CD8-positive, alpha-beta memory T cell (primary cell): Measurements from ENCODE around the gene CCN5. TPM values are rescaled to one million over a fixed set of nuclear protein-coding genes. Genes with fewer than 3 reads are reported as not detected.

ENCODE experiments used
- CTCF ChIA-PET: fragments of 350-600 bp; sonication (Branson Sonifier 250); formaldehyde crosslinking; loops from one replicate; lab custom pipeline; 2021; ENCODE audit warnings: antibody characterized with exemption; lab: Charles Lee
- POLR2A ChIA-PET: fragments of 350-600 bp; sonication (Branson Sonifier 250); formaldehyde crosslinking; loops from one replicate; lab custom pipeline; 2021; ENCODE audit warnings: antibody characterized with exemption; lab: Charles Lee
- DNase-seq, 5 donors: peaks; one replicate each; pipeline versions ENCODE4 v3.0.0 to v3.0.0-alpha.2; 2020 to 2022; ENCODE audit warnings: mixed read lengths in 1 of 5
- H3K27ac ChIP-seq: one replicate; pipeline ENCODE4 v1.7.0; 2013; ENCODE audit warnings: low read depth, mild to moderate bottlenecking, low read length, moderate library complexity
- H3K27me3 ChIP-seq: 2 replicates; pipeline ENCODE4 v1.7.0; 2013; ENCODE audit warnings: low read length, mild to moderate bottlenecking; ENCODE audit not compliant: insufficient read depth, poor library complexity, severe bottlenecking
- H3K36me3 ChIP-seq: 2 replicates; pipeline ENCODE4 v1.7.0; 2013; ENCODE audit warnings: mild to moderate bottlenecking, low read length, moderate library complexity; ENCODE audit not compliant: insufficient read depth
- H3K4me1 ChIP-seq: 2 replicates; pipeline ENCODE4 v1.7.0; 2013; ENCODE audit warnings: mild to moderate bottlenecking, low read length, moderate library complexity; ENCODE audit not compliant: insufficient read depth
- H3K4me3 ChIP-seq: 2 replicates; pipeline ENCODE4 v1.7.0; 2013; ENCODE audit warnings: mild to moderate bottlenecking, low read length
- H3K9me3 ChIP-seq: 2 replicates; pipeline ENCODE4 v1.7.0; 2013; ENCODE audit warnings: mild to moderate bottlenecking, low read length
- H3K27ac Mint-ChIP-seq, 8 donors: one replicate each; pipeline ENCODE4 v1.8.0; 2020 to 2021; ENCODE audit warnings: mixed read lengths in 8 of 8, mild to moderate bottlenecking in 6 of 8, inconsistent platforms in 3 of 8, moderate library complexity in 3 of 8
- H3K27me3 Mint-ChIP-seq, 2 donors: one replicate each; pipeline ENCODE4 v1.8.0; 2020 to 2021; ENCODE audit warnings: mixed read lengths in 2 of 2, mild to moderate bottlenecking in 1 of 2, moderate library complexity in 1 of 2
- H3K36me3 Mint-ChIP-seq, 3 donors: one replicate each; pipeline ENCODE4 v1.8.0; 2020 to 2021; ENCODE audit warnings: mixed read lengths in 3 of 3, inconsistent platforms in 1 of 3, mild to moderate bottlenecking in 1 of 3
- H3K4me1 Mint-ChIP-seq, 3 donors: one replicate each; pipeline ENCODE4 v1.8.0; 2020 to 2021; ENCODE audit warnings: mixed read lengths in 3 of 3, inconsistent platforms in 1 of 3, mild to moderate bottlenecking in 1 of 3
- H3K4me3 Mint-ChIP-seq, 7 donors: one replicate each; pipeline ENCODE4 v1.8.0; 2020 to 2021; ENCODE audit warnings: mixed read lengths in 7 of 7, mild to moderate bottlenecking in 6 of 7, moderate library complexity in 4 of 7, inconsistent platforms in 2 of 7
- H3K9me3 Mint-ChIP-seq, 5 donors: one replicate each; pipeline ENCODE4 v1.8.0; 2020 to 2022; ENCODE audit warnings: mixed read lengths in 5 of 5, mild to moderate bottlenecking in 3 of 5, moderate library complexity in 2 of 5, inconsistent platforms in 1 of 5
- polyA plus RNA-seq: library from polyadenylated mRNA; unstranded; fragments of 300-500 nt; fragmentation: Illumina TruSeq; gene quantifications from one replicate; pipeline ENCODE4 v1.2.3, GENCODE V29; 2021
- total RNA-seq, 2 experiments: library from RNA; stranded (reverse); gene quantifications; one replicate each; pipeline ENCODE4 v1.2.3, GENCODE V29; 2021

The CCN5 gene
- total and polyA plus RNA-seq, 3 experiments from 2014 or later: not detected

DNA sequence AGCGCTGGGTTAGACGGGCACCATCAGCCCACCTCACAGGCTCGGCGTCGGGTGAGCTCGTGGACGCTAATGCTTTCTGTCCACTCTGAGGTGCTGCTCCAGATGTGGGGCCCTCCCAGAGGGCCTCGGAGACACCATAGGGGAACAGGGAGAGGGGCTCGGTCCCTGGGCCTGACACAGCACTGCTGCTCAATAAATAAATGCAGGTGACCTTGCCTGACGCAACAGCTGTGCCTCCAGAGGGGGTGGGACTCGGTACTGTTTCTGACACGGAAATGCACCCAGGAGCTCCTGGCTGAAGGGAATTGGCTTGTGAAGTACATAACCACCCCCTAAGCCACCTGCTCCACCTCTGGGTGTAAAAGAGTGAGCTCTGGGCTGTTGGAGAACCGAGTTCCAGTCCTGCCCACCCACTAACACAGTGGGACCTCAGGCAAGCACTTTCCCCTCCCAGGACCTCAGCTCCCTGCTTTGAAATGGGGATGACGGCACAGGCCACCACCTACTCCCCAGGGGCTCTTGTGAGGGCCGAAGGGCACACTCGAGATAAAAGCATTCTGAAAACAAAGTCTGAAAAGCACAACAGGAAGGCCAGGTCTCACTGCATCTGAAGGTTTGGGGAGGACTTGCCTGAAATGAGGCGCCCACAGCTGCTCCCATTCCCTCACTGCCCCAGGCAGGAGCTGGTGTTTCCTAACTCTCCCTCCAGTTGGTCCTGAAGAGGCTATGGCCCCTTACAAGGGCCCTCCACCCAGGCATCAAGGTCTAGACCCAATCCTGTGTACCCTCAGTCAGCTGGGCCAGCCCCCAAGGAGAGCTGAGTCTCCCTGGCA lies 37.1 kb downstream of the CCN5 start:
- Mint-ChIP-seq H3K4me1 (peaks cover 2 to 4% (median 3%) of the 10 kb centered on the region in 3 donors), H3K4me3 (no peak overlapping the region), H3K27me3 (peaks cover 27 to 33% of the 10 kb centered on the region in 2 donors), H3K27ac (no peak overlapping the region), H3K36me3 (no peaks in the 10 kb centered on the region), H3K9me3 (no peaks in the 10 kb centered on the region)
- no peaks in the 10 kb centered on the region for H3K9me3 ChIP-seq
- H3K4me3 ChIP-seq: no peak overlapping the region
- no peak for DNase-seq
- no peak overlapping the region for H3K27ac ChIP-seq
- H3K4me1 ChIP-seq: no peaks in the 10 kb centered on the region
- ChIA-PET CTCF (no interaction called here), POLR2A (no interaction called here)
- no peaks in the 10 kb centered on the region for H3K36me3 ChIP-seq
- no peaks in the 10 kb centered on the region for H3K27me3 ChIP-seq

GRCh38 chr20:44754554-44754953 lies 39.4 kb downstream of the CCN5 start:
- no peaks in the 10 kb centered on the region for H3K27me3 ChIP-seq
- H3K9me3 Mint-ChIP-seq: no peaks in the 10 kb centered on the region
- no peaks in the 10 kb centered on the region for H3K36me3 ChIP-seq
- H3K4me1 Mint-ChIP-seq: no peaks in the 10 kb centered on the region
- no peaks in the 10 kb centered on the region for H3K9me3 ChIP-seq
- no peaks in the 10 kb centered on the region for H3K4me1 ChIP-seq
- no peaks in the 10 kb centered on the region for H3K36me3 Mint-ChIP-seq
- no peak for DNase-seq
- POLR2A ChIA-PET: no interaction called here
- CTCF ChIA-PET: no interaction called here
- no peak overlapping the region for H3K4me3 Mint-ChIP-seq
- H3K27ac ChIP-seq: no peak overlapping the region
- H3K27ac Mint-ChIP-seq: no peak overlapping the region
- no peak overlapping the region for H3K4me3 ChIP-seq
- H3K27me3 Mint-ChIP-seq: peaks cover 16 to 18% of the 10 kb centered on the region in 2 donors

- no peaks in the 10 kb centered on the region for H3K4me1 ChIP-seq
- no peak overlapping the region for H3K27ac ChIP-seq
- Mint-ChIP-seq H3K4me1 (no peaks in the 10 kb centered on the region), H3K9me3 (no peaks in the 10 kb centered on the region), H3K36me3 (no peaks in the 10 kb centered on the region), H3K27ac (peak overlapping the region in 1 of 8 donors; percentile 60), H3K4me3 (no peak overlapping the region), H3K27me3 (peaks cover 9 to 12% of the 10 kb centered on the region in 2 donors)
- ChIA-PET POLR2A (no interaction called here), CTCF (no interaction called here)
- H3K36me3 ChIP-seq: no peaks in the 10 kb centered on the region
- no peaks in the 10 kb centered on the region for H3K9me3 ChIP-seq
- no peak overlapping the region for H3K4me3 ChIP-seq
- no peak for DNase-seq
- H3K27me3 ChIP-seq: no peaks in the 10 kb centered on the region
Observed at GRCh38 chr20:44756011-44756688, 41.0 kb downstream of the CCN5 start.

DNA sequence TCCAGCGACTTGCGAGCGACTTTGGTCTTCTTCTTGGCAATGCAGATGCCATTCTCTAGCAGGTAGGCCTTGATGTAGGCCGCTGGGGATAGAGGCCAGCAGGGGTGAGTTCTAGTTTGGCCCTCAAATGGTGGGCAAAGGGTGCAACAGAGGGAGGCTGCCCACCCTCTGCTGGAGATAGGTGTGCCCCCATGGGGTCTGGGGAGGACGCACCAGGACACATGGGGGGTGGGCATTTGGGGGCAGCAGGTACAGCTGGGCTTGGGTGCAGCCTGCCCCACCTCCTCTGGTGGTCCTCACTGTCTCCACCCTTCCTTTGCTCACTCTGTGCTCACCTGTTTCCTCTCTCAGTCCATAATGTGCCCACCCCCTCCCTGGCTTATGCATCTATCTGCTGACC lies 41.8 kb downstream of the CCN5 start:
- Histone ChIP-seq H3K4me1 (no peaks in the 10 kb centered on the region), H3K4me3 (no peak overlapping the region), H3K27me3 (no peaks in the 10 kb centered on the region), H3K36me3 (no peaks in the 10 kb centered on the region), H3K9me3 (no peaks in the 10 kb centered on the region), H3K27ac (no peak overlapping the region)
- Mint-ChIP-seq H3K4me1 (no peaks in the 10 kb centered on the region), H3K4me3 (no peak overlapping the region), H3K9me3 (no peaks in the 10 kb centered on the region), H3K27me3 (peaks cover 4 to 14% of the 10 kb centered on the region in 2 donors), H3K27ac (no peak overlapping the region), H3K36me3 (no peaks in the 10 kb centered on the region)
- ChIA-PET CTCF (no interaction called here), POLR2A (no interaction called here)
- no peak for DNase-seq

DNA sequence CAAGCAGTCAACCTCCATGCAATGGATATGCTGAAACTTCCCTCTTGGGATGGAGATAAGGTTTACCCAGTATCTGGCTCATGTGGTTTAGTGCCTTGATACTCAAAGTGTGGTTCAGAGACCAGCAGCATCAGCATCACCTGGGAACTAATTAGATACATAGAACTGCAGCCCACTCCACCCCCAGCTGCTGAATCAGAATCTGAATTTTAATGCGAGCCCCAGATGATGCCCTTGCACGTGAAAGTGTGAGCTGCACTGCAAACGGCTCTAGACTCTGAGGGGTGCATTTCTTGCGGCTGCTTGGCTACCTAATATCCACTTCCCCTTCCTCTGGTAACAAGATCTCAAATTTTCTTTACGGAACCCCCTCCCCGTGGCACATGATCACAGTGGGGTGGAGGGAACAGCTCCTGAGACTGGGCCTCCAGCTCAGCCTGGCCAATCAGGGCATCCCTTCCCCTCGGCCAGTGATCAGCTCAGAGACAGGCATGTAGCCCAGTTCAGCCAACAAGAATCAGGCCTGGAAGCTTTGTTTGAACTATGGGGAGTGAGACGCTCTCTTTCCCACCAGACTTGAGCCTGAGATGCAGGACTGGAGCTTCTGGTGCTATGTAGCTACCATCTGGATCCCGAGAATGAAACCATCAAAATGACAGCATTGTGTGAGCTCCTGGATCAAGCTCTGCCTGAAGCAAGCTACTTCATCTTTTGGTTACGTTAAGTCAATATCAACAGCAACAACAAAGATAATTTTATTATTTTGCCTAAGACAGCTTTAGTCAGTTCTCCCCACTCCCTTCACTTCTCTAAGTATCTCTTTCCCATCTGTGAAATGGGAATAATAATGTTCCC lies 43.3 kb downstream of the CCN5 start:
- no peaks in the 10 kb centered on the region for H3K9me3 ChIP-seq
- ChIA-PET POLR2A (no interaction called here), CTCF (interaction anchor here (1.0 kb wide), 1 partner anchor 21 kb away, joined by 4 read pairs; no protein-coding TSS in a partner anchor)
- Mint-ChIP-seq H3K27me3 (peaks cover 4 to 10% of the 10 kb centered on the region in 2 donors), H3K4me1 (no peaks in the 10 kb centered on the region), H3K36me3 (no peaks in the 10 kb centered on the region), H3K4me3 (no peak overlapping the region), H3K27ac (peak overlapping the region in 1 of 8 donors; percentile 38), H3K9me3 (no peaks in the 10 kb centered on the region)
- no peaks in the 10 kb centered on the region for H3K4me1 ChIP-seq
- H3K27me3 ChIP-seq: no peaks in the 10 kb centered on the region
- no peak overlapping the region for H3K27ac ChIP-seq
- H3K36me3 ChIP-seq: no peaks in the 10 kb centered on the region
- no peak overlapping the region for H3K4me3 ChIP-seq
- DNase-seq: no peak

GRCh38 chr20:44759595-44759994 lies 44.4 kb downstream of the CCN5 start:
- POLR2A ChIA-PET: no interaction called here

DNA sequence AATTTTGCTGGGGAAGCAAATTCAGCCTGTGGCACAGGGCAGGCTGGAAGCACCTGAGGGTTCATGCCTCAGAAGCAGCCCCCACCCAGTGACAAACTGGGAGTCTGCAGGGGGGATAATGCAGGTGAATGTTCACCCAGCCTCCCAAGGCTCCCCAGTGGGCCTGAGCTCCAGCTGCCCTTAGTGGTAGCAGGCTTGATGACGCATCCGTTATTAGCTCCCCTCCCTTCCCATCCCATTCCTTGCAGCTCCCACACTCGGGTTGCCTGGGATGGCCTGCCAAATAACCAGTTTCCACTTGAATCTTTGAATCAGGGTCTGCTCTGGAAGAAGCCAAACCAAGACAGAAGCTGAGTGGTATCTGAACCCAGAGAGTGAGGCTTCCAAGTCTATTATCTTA lies 46.3 kb downstream of the CCN5 start:
- no peak overlapping the region for H3K4me3 Mint-ChIP-seq
- H3K4me3 ChIP-seq: no peak overlapping the region
- H3K27ac ChIP-seq: no peak overlapping the region
- no peaks in the 10 kb centered on the region for H3K9me3 Mint-ChIP-seq
- no peaks in the 10 kb centered on the region for H3K9me3 ChIP-seq
- H3K36me3 Mint-ChIP-seq: no peaks in the 10 kb centered on the region
- no peaks in the 10 kb centered on the region for H3K27me3 ChIP-seq
- H3K27me3 Mint-ChIP-seq: peaks cover 9 to 21% of the 10 kb centered on the region in 2 donors
- H3K36me3 ChIP-seq: no peaks in the 10 kb centered on the region
- POLR2A ChIA-PET: no interaction called here
- no peak overlapping the region for H3K27ac Mint-ChIP-seq
- DNase-seq: no peak
- no peaks in the 10 kb centered on the region for H3K4me1 Mint-ChIP-seq
- CTCF ChIA-PET: no interaction called here
- H3K4me1 ChIP-seq: no peaks in the 10 kb centered on the region

More at GRCh38 chr20:44759595-44759994, 44.4 kb downstream of the CCN5 start:
- Mint-ChIP-seq H3K4me1 (no peaks in the 10 kb centered on the region), H3K27ac (no peak overlapping the region), H3K9me3 (no peaks in the 10 kb centered on the region), H3K4me3 (no peak overlapping the region), H3K27me3 (peaks cover 8 to 10% of the 10 kb centered on the region in 2 donors), H3K36me3 (no peaks in the 10 kb centered on the region)
- Histone ChIP-seq H3K36me3 (no peaks in the 10 kb centered on the region), H3K4me1 (no peaks in the 10 kb centered on the region), H3K9me3 (no peaks in the 10 kb centered on the region), H3K4me3 (no peak overlapping the region), H3K27ac (no peak overlapping the region), H3K27me3 (no peaks in the 10 kb centered on the region)
- CTCF ChIA-PET: interaction anchor here (1.0 kb wide), 1 partner anchor 22 kb away, joined by 4 read pairs; no protein-coding TSS in a partner anchor
- no peak for DNase-seq
